Neural progenitor cell (in vitro differentiated cells): ENCODE measurements around the gene TTLL9.

Experiments used
- CTCF ChIP-seq: fragments of 200-600 bp; sonication (generic); IDR thresholded peaks from 2 replicates; pipeline ENCODE4 v1.5.1; 2017; ENCODE audit warnings: antibody characterized with exemption, mild to moderate bottlenecking
- EZH2 ChIP-seq: fragments of 200-600 bp; sonication (generic); IDR thresholded peaks from 2 replicates; pipeline ENCODE4 v1.6.1; 2017; ENCODE audit warnings: antibody characterized with exemption, mild to moderate bottlenecking, moderate library complexity
- EZH2phosphoT487 ChIP-seq: fragments of 200-600 bp; sonication (generic); IDR thresholded peaks from 2 replicates; pipeline ENCODE4 v1.6.1; 2017; ENCODE audit warnings: antibody characterized with exemption

GRCh38 chr20:31948008-31948407, 77.6 kb downstream of the TTLL9 start:
- TF ChIP-seq CTCF (no peak), EZH2phosphoT487 (no peak), EZH2 (no peak)
